ENCODE results near the gene EVC2. TPM values are rescaled to one million over a fixed set of nuclear protein-coding genes. Genes with fewer than 3 reads are reported as not detected.

EVC2 gene
- polyA plus RNA-seq, 1 donor (not counting 4 experiments of a cell fraction or from before 2014, with no cell fraction given): 1.7 TPM

DNA sequence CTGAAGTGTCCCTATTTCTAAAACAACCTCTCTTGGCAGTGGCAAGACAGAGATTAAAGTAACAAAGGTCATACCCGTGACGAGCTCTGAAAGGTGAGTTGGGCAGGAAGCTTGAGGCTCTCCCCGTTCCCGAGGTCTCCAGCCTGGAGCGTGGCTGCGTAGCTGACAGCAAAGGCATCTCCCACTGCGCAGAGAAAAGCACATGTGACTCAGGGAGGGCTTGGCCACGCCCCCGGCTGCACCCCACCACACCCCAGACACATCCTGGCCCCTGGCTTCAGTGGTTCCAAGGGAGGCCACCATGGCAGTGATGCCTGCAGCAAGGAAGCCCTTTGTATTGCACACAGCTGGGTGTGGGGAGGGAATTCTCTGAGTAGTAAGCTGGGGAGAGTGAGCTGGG, 23.1 kb downstream of the EVC2 start:
- Histone ChIP-seq H3K4me3 (ENCODE audit: control insufficient read depth in 2 of 3, extremely low read depth in 1 of 3, insufficient read depth in 2 of 3, low read depth in 1 of 3, low read length in 3 of 3) (no peak overlapping the region), H3K4me2 (ENCODE audit: control insufficient read depth, extremely low read depth, insufficient read depth, low read depth, low read length) (no peak overlapping the region), H4K20me1 (ENCODE audit: control insufficient read depth, extremely low read depth, insufficient read depth, low read length) (no peaks in the 10 kb centered on the region), H3K9me1 (ENCODE audit: control insufficient read depth, extremely low read depth, insufficient read depth, low read length) (no peaks in the 10 kb centered on the region), H2AFZ (ENCODE audit: control insufficient read depth, low read length) (no peak overlapping the region), H3K27me3 (ENCODE audit: control insufficient read depth, extremely low read depth, insufficient read depth, low read length) (no peaks in the 10 kb centered on the region), H3K79me2 (ENCODE audit: control insufficient read depth, insufficient read depth, low read length) (no peaks in the 10 kb centered on the region), H3K9ac (ENCODE audit: control insufficient read depth, extremely low read depth, insufficient read depth, low read length) (no peak overlapping the region), H3K4me1 (ENCODE audit: control insufficient read depth, extremely low read depth, insufficient read depth, low read length) (no peaks in the 10 kb centered on the region), H3K9me3 (ENCODE audit: control insufficient read depth, low read depth, low read length) (no peaks in the 10 kb centered on the region), H3K36me3 (ENCODE audit: control insufficient read depth in 2 of 2, extremely low read depth in 1 of 2, insufficient read depth in 2 of 2, low read length in 2 of 2) (peaks cover 27 to 62% of the 10 kb centered on the region in 2 experiments), H3K27ac (ENCODE audit: control insufficient read depth, insufficient read depth, low read length) (no peak overlapping the region)
- dilution Hi-C loops (cut with MboI; ENCODE audit: extremely low pct_ligation_motif_present, low sequenced_read_pairs): no loop called here
- TF ChIP-seq, protein P1, sequence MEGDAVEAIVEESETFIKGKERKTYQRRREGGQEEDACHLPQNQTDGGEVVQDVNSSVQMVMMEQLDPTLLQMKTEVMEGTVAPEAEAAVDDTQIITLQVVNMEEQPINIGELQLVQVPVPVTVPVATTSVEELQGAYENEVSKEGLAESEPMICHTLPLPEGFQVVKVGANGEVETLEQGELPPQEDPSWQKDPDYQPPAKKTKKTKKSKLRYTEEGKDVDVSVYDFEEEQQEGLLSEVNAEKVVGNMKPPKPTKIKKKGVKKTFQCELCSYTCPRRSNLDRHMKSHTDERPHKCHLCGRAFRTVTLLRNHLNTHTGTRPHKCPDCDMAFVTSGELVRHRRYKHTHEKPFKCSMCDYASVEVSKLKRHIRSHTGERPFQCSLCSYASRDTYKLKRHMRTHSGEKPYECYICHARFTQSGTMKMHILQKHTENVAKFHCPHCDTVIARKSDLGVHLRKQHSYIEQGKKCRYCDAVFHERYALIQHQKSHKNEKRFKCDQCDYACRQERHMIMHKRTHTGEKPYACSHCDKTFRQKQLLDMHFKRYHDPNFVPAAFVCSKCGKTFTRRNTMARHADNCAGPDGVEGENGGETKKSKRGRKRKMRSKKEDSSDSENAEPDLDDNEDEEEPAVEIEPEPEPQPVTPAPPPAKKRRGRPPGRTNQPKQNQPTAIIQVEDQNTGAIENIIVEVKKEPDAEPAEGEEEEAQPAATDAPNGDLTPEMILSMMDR (optimal IDR thresholded peaks at IDR 0.05 in 1 of 3, IDR thresholded peaks at IDR 0.05 in 1 of 3, conservative IDR thresholded peaks at IDR 0.05 in 1 of 3; ENCODE audit: extremely low read depth in 1 of 3, insufficient read depth in 2 of 3, low read length in 3 of 3): no peak
- TF ChIP-seq EZH2 (IDR thresholded peaks at IDR 0.05; ENCODE audit: low read length): no peak
- FAIRE-seq (no peak), DNase-seq (ENCODE audit: low read depth, low spot score) (no peak)

DNA sequence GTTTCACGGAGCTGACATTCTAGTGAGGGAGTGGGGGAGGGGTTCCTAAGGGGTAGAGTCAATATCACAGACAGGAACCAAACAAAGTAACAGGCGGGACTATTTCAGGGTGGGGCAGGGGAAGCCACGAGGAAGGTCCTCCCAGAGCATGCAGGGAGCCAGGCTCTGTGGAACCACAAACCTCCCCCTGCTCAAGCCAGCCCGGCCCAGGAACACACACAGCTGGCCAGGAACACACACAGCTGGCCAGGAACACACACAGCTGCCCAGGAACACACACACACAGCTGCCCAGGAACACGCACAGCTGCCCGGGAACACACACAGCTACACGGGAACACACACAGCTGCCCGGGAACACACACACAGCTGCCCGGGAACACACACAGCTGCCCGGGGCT, 24.8 kb downstream of the EVC2 start:
- FAIRE-seq (no peak), DNase-seq (ENCODE audit: low read depth, low spot score) (no peak)
- Histone ChIP-seq H2AFZ (ENCODE audit: control insufficient read depth, low read length) (no peak overlapping the region), H3K9ac (ENCODE audit: control insufficient read depth, extremely low read depth, insufficient read depth, low read length) (no peak overlapping the region), H3K79me2 (ENCODE audit: control insufficient read depth, insufficient read depth, low read length) (no peaks in the 10 kb centered on the region), H3K27ac (ENCODE audit: control insufficient read depth, insufficient read depth, low read length) (no peak overlapping the region), H3K9me3 (ENCODE audit: control insufficient read depth, low read depth, low read length) (no peaks in the 10 kb centered on the region), H4K20me1 (ENCODE audit: control insufficient read depth, extremely low read depth, insufficient read depth, low read length) (no peaks in the 10 kb centered on the region), H3K27me3 (ENCODE audit: control insufficient read depth, extremely low read depth, insufficient read depth, low read length) (no peaks in the 10 kb centered on the region), H3K4me3 (ENCODE audit: control insufficient read depth in 2 of 3, extremely low read depth in 1 of 3, insufficient read depth in 2 of 3, low read depth in 1 of 3, low read length in 3 of 3) (no peak overlapping the region), H3K4me1 (ENCODE audit: control insufficient read depth, extremely low read depth, insufficient read depth, low read length) (no peaks in the 10 kb centered on the region), H3K36me3 (ENCODE audit: control insufficient read depth in 2 of 2, extremely low read depth in 1 of 2, insufficient read depth in 2 of 2, low read length in 2 of 2) (peaks cover 23 to 56% of the 10 kb centered on the region in 2 experiments), H3K9me1 (ENCODE audit: control insufficient read depth, extremely low read depth, insufficient read depth, low read length) (no peaks in the 10 kb centered on the region), H3K4me2 (ENCODE audit: control insufficient read depth, extremely low read depth, insufficient read depth, low read depth, low read length) (no peak overlapping the region)
- TF ChIP-seq EZH2 (IDR thresholded peaks at IDR 0.05; ENCODE audit: low read length): no peak
- TF ChIP-seq, protein P1 (optimal IDR thresholded peaks at IDR 0.05 in 1 of 3, IDR thresholded peaks at IDR 0.05 in 1 of 3, conservative IDR thresholded peaks at IDR 0.05 in 1 of 3; ENCODE audit: extremely low read depth in 1 of 3, insufficient read depth in 2 of 3, low read length in 3 of 3): no peak
- dilution Hi-C loops (cut with MboI; ENCODE audit: extremely low pct_ligation_motif_present, low sequenced_read_pairs): no loop called here
